Measurements from ENCODE around the gene FAHD2A.

GRCh38 chr2:95374451-95374920, 28.0 kb upstream of the FAHD2A start:
- no peak for TF ChIP-seq CTCF (IDR thresholded peaks at IDR 0.05 in 2 of 3, conservative IDR thresholded peaks at IDR 0.05 in 1 of 3; ENCODE audit: borderline replicate concordance in 1 of 3, insufficient read depth in 1 of 3, low read depth in 2 of 3, low read length in 2 of 3)
- TF ChIP-seq EZH2phosphoT487 (IDR thresholded peaks at IDR 0.05; ENCODE audit: borderline replicate concordance) = no peak
- no peak for TF ChIP-seq CEBPB (IDR thresholded peaks at IDR 0.05; ENCODE audit: low read depth)
- no peak for TF ChIP-seq POLR2AphosphoS5 (IDR thresholded peaks at IDR 0.05; ENCODE audit: low read depth, low read length)
- no peak for TF ChIP-seq EGR1 (IDR thresholded peaks at IDR 0.05; ENCODE audit: low read depth)
- TF ChIP-seq ZBTB33 (IDR thresholded peaks at IDR 0.05; ENCODE audit: extremely low read depth, insufficient replicate concordance, low read length) = no peak
- TF ChIP-seq TCF7L2 (IDR thresholded peaks at IDR 0.05; ENCODE audit: borderline replicate concordance, extremely low read depth, insufficient read depth, insufficient read length) = no peak
- TF ChIP-seq YY1 (IDR thresholded peaks at IDR 0.05; ENCODE audit: extremely low read depth, insufficient replicate concordance, low read depth, low read length) = no peak
- no peak for TF ChIP-seq ZFX (IDR thresholded peaks at IDR 0.05)
- TF ChIP-seq POLR2A (IDR thresholded peaks at IDR 0.05; ENCODE audit: borderline replicate concordance, extremely low read depth, insufficient read depth, insufficient read length) = no peak
- TF ChIP-seq RAD21 (IDR thresholded peaks at IDR 0.05; ENCODE audit: low read depth) = no peak
- no peak for TF ChIP-seq EZH2 (IDR thresholded peaks at IDR 0.05)
- no peak for TF ChIP-seq REST (IDR thresholded peaks at IDR 0.05; ENCODE audit: low read depth)
- TF ChIP-seq ZNF274 (IDR thresholded peaks at IDR 0.05; ENCODE audit: low read depth, low read length) = no peak

All from HCT116 (cell line).